HFF-Myc (cell line): ENCODE measurements around the gene RGS9BP.

Source experiments
- DNase-seq: peaks from one replicate; pipeline ENCODE4 v3.0.0-alpha.2; 2011; ENCODE audit warnings: low read depth; ENCODE audit errors: extremely low read depth
- H3K4me3 ChIP-seq: replicated peaks from 2 replicates; pipeline ENCODE4 v1.5.1; 2011; ENCODE audit warnings: low read depth, mild to moderate bottlenecking, control low read depth, low read length
- TF ChIP-seq, protein P1 (sequence below): IDR thresholded peaks from 2 replicates; pipeline ENCODE4 v1.5.1; 2012; ENCODE audit warnings: mild to moderate bottlenecking, low read depth, low read length, control low read depth; ENCODE audit errors: missing control alignments

The RGS9BP gene, protein sequence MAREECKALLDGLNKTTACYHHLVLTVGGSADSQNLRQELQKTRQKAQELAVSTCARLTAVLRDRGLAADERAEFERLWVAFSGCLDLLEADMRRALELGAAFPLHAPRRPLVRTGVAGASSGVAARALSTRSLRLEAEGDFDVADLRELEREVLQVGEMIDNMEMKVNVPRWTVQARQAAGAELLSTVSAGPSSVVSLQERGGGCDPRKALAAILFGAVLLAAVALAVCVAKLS

DNA sequence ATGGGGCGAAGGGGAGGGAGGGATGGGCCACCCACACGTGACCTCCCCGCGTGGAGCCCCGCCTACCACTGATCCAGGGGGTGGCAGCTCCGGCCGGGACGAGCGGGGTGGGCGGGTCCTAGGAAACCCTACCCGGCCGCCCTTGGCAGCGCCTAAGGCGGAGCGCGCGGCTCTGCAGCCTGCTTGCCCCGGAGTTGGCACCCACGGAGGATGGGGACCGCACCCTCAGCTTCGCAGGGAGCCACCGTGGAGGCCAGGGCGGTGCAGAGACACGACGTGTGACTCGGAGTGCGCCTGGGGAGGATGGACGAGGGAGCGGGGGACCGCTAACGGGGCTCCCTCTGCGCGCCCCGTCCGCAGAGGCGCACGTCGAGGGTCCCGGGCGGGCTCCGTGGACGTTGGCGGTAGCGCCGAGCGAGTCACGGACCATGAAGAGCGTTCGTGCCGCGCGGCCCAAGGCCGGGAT is at the start of gene RGS9BP:
TSS of gene RGS9BP (plus strand) at position 129 of the 466 bp plus-strand sequence. CDS start 416 bp downstream, outside the sequence.
- TF ChIP-seq, protein P1, sequence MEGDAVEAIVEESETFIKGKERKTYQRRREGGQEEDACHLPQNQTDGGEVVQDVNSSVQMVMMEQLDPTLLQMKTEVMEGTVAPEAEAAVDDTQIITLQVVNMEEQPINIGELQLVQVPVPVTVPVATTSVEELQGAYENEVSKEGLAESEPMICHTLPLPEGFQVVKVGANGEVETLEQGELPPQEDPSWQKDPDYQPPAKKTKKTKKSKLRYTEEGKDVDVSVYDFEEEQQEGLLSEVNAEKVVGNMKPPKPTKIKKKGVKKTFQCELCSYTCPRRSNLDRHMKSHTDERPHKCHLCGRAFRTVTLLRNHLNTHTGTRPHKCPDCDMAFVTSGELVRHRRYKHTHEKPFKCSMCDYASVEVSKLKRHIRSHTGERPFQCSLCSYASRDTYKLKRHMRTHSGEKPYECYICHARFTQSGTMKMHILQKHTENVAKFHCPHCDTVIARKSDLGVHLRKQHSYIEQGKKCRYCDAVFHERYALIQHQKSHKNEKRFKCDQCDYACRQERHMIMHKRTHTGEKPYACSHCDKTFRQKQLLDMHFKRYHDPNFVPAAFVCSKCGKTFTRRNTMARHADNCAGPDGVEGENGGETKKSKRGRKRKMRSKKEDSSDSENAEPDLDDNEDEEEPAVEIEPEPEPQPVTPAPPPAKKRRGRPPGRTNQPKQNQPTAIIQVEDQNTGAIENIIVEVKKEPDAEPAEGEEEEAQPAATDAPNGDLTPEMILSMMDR = no peak
- DNase-seq = no peak
- peak within 1 kb of the TSS; percentile 76 for H3K4me3 ChIP-seq

DNA sequence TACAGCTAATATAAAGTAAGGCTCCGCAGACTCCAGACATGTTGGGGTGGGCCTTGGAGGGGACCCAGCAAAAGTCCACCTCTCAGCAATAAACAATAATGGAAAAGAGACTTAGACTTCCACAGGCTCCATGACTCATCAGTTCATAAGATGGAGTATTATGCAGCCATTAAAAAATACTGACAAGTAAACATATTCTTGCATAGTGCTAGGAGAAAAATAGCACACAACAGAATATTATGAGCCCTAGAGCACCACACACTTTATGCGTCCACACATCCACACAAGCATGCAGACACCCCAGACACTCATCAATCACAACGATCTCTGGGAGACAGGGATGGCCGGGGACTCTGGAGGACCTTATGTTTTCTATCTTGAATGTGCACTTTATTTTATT is 48.7 kb upstream of the RGS9BP start:
- TF ChIP-seq, protein P1 = no peak
- H3K4me3 ChIP-seq = no peak overlapping the region
- DNase-seq = no peak

DNA sequence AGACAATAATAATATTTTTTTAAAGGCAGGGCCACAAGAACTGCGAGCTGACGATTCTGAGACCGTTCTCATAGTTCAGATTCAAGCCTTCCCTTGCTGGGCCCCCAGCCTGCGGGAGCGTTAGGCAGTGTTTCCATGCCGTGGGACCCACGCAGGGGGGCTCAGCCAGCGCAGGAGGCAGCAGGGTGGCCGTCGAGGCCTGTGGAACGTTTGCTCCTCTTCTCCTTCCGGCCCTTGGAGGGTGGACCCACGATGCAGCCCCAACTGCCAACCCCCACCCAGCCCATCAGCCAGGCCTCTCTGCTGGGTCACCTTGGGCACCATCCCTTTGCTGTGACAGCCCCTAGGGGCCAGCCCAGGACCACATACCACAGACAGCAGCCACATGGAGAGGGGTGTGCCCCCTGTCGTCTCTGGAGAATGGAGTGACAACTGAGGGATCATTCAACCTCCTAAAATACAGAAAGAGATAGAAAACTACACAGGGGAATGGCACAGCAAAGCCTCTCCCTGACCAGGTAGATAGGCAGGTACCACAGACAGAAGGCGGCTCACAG is 47.9 kb upstream of the RGS9BP start:
- DNase-seq = no peak
- H3K4me3 ChIP-seq = no peak overlapping the region
- TF ChIP-seq, protein P1 = no peak

DNA sequence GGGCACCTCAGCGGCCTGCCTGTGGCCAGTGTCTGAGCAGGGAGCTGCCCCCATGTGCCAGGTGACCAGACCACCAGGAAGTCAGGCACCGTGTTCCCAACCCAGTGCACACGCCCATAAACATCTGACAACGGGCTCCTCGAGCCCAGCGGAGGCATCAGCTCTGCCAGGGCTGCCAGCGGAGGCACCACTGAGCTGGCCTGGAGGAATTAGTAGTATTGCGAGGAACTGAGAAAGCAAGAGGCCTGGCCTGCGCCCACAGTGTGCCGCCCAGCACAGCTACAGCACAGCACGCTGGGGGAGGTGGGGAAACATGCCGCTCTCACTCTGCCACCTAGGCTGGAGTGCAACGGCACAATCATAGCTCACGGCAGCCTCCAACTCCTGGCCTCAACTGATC is 45.3 kb upstream of the RGS9BP start:
- H3K4me3 ChIP-seq = no peak overlapping the region
- TF ChIP-seq, protein P1 = peak; percentile 10
- no peak for DNase-seq

DNA sequence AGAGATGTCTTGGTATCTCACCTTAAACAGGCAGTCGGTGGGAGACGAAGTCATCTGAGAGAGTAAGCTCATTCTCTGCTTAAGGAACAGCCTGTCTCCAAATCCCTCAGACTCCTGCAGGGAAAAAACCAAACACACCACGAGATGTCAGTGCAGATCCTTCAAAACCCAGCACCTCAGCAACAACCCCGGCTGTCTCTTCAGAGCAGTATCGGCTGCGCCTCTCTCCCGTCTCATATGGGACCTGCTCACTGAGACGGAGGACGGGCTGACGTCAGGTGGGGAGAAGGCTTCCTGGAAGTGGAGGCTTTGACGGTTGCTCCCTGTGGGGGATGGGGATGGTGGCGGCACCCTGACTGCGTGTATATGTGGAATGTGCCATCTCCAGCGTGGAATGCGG is 44.3 kb upstream of the RGS9BP start:
- TF ChIP-seq, protein P1 = no peak
- no peak for DNase-seq
- H3K4me3 ChIP-seq = no peak overlapping the region

DNA sequence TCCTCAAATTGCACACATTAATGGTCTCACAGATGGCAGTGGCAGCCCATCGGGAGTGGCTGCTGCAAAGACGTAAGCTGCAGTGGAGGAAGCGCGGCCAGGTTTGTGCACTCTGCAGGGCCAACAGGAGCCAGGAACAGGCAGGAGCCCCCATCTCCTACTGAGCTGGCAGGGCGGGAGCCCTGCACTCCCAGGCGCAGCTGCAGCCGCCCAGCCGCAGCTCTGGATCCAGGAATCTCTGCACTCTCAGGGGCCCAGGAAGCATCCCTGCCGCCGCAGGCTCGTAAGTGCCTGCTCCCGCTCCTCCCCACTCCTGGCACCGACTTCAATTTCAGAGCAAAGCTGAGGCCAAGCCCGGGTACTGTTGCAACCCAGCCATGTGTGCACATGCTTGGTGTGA is 38.2 kb upstream of the RGS9BP start:
- H3K4me3 ChIP-seq = no peak overlapping the region
- DNase-seq = no peak
- TF ChIP-seq, protein P1 = no peak
